HG03095 (cell line): ENCODE data around the gene SLC25A11.
A peak's percentile ranks its signal among the peaks of the same experiment; 100 is the strongest.

Source experiments
- ATAC-seq: cut with Tn5 transposase; IDR thresholded peaks from one replicate; pipeline ENCODE4 v1.9.1; 2021; ENCODE audit warnings: moderate library complexity; ENCODE audit not compliant: unreplicated experiment

SLC25A11 gene

GRCh38 chr17:4939796-4940554 is at the start of gene SLC25A11, which contains the start of gene RNF167:
Gene SLC25A11 (minus strand): TSS chr17:4940046. CDS start chr17:4939910, 136 bp downstream.
Gene RNF167 (plus strand): TSS chr17:4940268. CDS start chr17:4940910, 642 bp downstream.
- peak; percentile 67 for ATAC-seq

GRCh38 chr17:4987767-4988567 is 48.1 kb upstream of the SLC25A11 start:
- ATAC-seq, result no peak

GRCh38 chr17:4986951-4987766 is 47.3 kb upstream of the SLC25A11 start, which contains the start of gene CAMTA2:
Gene CAMTA2 (minus strand): TSS chr17:4987675. CDS start chr17:4986222, 1,453 bp downstream.
- peak; percentile 62 for ATAC-seq

- no peak for ATAC-seq
These were observed 46.6 kb upstream of the SLC25A11 start for GRCh38 chr17:4986403-4986802.

- no peak for ATAC-seq
These were observed 42.5 kb upstream of the SLC25A11 start for GRCh38 chr17:4982305-4982704.

GRCh38 chr17:4980644-4981216 is 40.9 kb upstream of the SLC25A11 start:
- ATAC-seq, result no peak

- ATAC-seq, result no peak
These were observed 38.9 kb upstream of the SLC25A11 start for GRCh38 chr17:4978726-4979125.

- no peak for ATAC-seq
These were observed 34.3 kb upstream of the SLC25A11 start for GRCh38 chr17:4974115-4974670.

GRCh38 chr17:4973256-4974114 is 33.6 kb upstream of the SLC25A11 start:
- ATAC-seq, result no peak

- no peak for ATAC-seq
These were observed 32.9 kb upstream of the SLC25A11 start for GRCh38 chr17:4972752-4973151.

GRCh38 chr17:4972322-4972721 is 32.5 kb upstream of the SLC25A11 start:
- no peak for ATAC-seq

GRCh38 chr17:4971826-4972225 is 32.0 kb upstream of the SLC25A11 start:
- no peak for ATAC-seq

GRCh38 chr17:4970273-4970672 is 30.4 kb upstream of the SLC25A11 start:
- no peak for ATAC-seq

GRCh38 chr17:4969551-4970173 is 29.8 kb upstream of the SLC25A11 start:
- no peak for ATAC-seq

GRCh38 chr17:4969047-4969550 is 29.3 kb upstream of the SLC25A11 start:
- ATAC-seq, result no peak

- ATAC-seq, result no peak
These were observed 28.7 kb upstream of the SLC25A11 start for GRCh38 chr17:4968486-4969046.

GRCh38 chr17:4967539-4968485 is 28.0 kb upstream of the SLC25A11 start, which contains the start of gene SPAG7:
Gene SPAG7 (minus strand): TSS chr17:4967817. CDS start chr17:4967804, 13 bp downstream.
- ATAC-seq, result peak; percentile 48
